NCI-H2196 (cell line): ENCODE results near the gene CADM2.

Source experiments
- DNase-seq: peaks from one replicate; lab custom pipeline; 2025; ENCODE audit not compliant: unreplicated experiment; lab: John Stamatoyannopoulos, UW

The CADM2 gene

DNA sequence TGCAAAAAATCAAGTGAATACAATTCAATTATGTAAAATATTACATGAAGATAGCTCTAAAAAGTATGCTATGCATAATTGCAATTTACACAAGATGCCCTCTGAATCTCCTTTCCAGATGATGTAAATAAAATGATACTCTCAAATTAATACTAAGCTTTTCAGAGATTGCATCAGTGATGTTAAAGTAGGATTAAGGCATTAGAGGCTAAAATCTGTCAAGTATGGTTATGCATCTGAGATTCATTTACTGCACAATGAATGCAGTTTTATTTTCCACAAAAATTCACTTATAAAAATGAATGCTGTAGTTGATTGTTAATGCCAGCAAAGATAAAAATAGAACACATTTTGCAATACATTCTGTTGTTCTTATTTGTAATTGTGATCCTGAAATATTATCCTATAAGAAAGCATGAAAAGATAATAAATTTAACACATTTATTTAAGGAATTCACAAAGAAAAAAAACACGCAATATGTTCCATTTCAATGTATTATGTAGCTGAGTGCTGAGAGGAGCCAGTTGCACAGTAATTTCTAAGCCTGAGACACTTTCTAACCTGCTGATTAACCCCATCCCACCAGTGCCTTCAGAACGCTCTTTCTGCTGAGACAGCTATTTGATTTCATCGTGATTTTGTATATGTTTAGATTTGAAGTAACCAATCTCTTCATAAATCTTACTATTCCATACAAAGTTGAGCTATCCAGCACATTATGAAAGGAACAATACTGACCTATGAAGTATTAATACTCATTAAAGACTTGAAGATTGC, 224.4 kb downstream of the CADM2 start:
- DNase-seq: no peak

DNA sequence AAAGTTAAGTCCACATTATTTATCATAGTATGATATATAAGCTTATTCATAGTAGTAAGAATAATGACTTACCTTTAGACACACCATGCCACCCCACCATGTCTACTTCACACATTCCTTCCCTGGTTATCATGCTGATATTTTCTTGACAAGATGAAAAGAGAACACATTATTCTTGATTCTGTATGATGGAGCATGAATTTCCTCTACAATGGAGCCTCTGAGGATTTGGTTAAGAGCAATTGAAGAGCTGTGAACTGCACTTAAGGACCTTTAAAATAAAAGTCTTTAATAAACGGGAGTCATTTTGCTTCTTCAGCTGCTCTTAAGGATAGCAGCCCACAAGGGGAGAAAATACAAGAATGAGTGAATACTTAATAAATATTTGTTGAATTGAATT, 226.7 kb downstream of the CADM2 start:
- DNase-seq: no peak

DNA sequence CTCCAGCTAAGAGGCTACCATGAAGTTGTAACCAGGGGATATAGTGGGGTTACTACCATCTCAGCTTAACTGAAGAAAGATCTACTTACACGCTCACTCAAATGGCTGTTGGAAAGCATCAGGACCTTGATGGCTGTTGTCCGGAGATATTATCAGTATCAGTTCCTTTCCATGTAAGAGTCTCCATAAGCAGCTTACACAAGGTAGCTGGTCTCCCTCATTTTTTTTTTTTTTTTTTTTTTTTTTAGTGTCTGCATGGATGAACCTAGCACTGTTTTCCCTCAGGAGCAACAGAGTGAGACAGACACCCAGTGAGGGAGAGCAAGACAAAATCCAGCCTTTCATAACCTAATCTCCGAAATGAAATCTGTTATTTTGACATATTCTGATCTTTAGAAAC, 230.9 kb downstream of the CADM2 start:
- DNase-seq: no peak

DNA sequence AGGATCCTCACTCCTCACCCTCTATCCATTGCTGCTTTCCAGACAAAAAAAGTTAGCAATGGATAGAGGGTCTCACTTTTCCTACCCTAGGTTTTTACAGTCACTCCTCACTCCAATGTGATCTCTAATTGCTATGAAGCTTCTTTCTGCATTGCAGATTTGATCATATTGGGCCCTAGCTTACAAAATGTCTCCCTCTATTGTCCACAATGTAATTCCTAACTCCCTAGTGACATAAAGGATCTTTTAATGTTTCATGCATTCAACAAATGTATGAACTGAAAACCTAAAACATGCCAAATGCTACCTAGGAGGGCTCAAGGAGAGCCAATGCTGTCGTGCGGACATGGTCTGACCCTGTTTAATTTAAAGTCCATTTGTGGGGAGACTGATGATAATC, 234.8 kb downstream of the CADM2 start:
- no peak for DNase-seq

DNA sequence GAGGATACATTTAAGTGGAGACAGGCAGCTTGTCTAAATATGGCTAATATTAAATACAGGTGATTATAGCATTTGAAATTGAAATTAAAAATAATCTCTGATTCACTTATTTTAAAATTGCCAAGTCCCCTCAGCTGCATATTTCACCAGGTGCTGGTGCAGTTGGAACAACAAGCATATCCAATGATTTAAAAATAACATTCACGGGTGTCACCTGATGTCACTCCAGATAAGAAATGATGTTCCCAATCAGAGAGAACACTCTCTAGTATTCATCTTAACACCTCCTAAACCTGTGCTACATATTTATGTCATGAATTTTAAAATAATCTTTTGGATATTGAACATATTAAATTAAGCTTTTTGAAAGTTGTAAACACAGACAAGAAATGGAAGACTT, 249.9 kb downstream of the CADM2 start:
- DNase-seq: no peak

DNA sequence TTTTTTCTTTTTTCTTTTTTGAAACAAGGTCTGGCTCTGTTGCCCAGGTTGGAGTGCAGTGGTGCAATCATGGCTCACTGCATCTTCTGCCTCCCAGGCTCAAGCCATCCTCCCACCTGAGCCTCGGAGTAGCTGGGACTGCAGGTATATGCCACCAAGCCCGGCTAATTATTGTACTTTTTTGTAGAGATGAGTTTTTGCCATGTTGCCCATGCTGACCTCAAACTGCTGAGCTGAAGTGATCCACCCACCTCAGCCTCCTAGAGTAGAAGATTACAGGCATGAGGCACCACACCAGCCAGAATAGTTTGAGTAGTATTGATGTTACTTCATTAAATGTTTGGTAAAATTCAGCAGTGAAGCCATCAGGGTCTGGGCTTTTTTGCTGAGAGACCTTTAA, 251.8 kb downstream of the CADM2 start:
- no peak for DNase-seq

DNA sequence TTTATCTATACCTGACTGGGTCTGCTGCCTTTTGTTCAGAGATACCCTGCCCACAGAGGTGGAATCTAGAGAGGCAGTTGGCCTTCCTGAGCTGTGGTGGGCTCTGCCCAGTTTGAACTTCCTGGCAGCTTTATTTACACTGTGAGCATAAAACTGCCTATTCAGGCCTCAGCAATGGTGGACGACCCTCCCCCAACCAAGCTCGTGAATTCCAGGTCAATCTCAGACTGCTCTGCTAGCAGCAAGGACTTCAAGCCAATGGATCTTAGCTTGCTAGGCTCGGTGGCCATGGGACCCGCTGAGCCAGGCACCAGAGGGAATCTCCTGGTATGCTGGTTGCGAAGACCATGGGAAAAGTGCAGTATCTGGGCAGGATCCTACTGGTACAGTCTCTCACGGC, 270.2 kb downstream of the CADM2 start:
- no peak for DNase-seq

DNA sequence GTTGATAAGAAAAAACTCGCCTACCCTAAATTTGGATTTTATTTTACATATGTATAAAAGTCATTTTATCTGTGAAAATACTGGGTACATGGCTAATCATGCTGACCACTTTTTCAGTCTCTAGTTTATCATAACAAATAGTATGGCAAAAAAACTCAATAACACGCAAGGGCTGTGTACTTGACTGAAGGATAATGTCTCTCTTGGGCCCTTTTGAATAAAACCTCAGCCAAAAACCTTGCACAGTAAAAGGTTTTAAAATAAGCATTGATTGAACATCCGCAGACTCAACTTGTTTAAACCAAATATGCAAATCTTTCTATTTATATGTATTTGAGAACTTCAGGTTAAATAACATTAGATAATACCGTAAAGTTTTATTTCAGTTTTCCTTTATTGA, 285.3 kb downstream of the CADM2 start:
- no peak for DNase-seq

DNA sequence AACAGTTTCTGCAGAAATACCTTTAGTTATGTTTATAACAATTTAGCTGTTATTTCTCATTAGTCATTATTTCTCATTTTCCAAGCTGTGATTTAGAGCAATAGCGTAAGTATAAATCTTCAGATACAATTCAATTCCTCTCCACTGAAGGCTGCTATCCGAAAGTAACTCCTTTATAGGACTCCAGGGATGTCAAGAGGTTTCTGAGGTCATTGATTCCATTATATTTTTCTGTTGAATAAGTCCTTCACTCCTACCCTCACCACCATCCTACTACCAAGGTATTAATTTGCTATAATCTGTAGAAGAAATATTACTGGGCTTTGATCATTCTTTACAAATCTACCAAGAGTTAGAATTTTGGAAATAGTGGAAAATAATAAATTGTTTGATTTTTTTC, 285.7 kb downstream of the CADM2 start:
- DNase-seq: no peak

DNA sequence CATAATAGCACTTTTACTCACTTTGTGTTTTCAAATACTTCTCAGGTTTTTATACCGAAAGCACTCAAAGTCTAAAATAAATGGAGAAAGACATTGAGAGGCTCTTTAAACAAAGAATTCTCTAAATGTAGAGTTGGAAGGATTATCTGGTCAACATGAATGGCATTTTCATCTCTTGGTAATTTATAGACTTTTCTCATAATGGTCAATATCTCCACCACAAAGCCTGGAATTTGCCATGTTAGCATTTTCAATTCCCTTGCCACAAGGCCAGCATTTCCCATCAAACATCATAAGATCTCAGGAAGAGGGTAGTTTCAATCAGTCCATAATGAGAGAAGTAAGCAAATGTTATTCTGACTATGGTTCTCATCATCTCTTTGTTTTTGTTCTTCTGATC, 293.0 kb downstream of the CADM2 start:
- DNase-seq: no peak

DNA sequence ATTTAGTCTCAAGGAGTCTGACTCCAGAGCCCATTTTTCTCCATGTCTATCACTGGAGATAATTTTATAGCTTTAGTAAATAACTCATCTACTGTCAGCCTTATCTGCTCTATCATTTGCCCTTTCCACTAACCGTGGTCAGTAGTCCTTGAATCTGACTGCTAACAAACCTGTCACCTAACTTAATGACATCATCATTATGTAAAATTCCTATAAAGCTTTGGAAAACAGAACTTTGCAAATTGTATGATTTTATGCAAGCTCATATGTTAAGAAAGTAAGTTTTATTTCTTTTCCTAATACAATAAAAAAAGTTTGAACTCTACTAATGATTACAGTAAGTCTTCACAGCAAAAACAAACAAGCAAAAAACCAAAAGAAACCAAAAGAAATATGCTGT, 293.9 kb downstream of the CADM2 start:
- DNase-seq: no peak

DNA sequence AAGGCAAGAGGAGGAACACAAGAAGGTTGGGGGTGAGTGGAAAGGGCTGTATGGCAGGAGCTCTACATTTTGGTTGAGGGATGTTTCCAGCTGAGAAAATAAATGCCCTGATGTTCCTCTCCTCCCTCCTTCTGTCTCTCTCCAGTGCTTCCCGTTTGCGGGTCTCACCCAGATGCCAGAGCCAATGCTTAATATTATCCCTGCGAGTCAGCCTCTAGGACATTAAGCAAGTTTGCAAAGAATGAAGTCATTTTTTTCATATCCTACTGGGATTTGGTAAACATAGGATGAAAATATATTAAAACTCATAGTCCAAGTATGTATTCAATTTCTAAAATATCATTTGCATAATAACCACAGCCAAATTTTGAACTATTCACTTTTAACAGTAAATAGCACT, 295.9 kb downstream of the CADM2 start:
- no peak for DNase-seq

DNA sequence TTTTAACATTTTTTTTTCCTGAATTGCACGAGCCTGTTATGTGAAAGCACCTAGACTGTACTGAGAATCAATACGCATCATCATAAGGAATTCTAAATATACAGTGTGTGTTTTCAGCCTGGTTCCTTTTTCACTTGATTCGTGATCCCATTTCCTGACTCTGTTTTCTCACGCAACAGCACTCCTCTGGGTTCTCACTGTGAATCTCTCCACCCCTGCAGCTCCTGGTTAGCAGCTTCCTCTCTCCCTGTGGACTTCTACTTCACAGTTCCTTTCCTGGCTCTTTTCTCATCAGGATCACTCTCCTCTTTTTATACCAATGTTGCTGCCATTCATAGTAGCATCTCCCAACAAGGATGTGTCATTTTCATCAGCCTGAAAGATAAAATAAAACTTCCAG, 297.2 kb downstream of the CADM2 start:
- DNase-seq: no peak

DNA sequence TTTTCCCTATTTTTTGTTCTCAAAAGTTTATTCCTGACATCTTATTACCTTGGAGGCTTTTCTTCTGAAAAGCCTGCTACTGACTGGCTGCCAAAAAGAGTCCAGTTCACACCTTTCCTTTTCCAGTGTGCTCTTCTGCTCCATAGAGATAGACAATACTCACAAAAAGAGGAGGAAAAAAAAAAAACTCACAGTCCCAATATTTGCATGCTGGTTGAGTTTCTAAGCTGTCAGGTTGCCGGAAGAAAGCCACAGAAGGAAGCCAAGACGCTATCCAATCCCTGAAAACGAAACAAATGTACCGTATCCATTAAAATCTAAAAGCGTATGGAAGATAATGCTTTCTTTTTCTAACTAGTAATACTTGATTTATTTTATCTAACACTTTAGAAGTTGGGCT, 299.5 kb downstream of the CADM2 start:
- no peak for DNase-seq

DNA sequence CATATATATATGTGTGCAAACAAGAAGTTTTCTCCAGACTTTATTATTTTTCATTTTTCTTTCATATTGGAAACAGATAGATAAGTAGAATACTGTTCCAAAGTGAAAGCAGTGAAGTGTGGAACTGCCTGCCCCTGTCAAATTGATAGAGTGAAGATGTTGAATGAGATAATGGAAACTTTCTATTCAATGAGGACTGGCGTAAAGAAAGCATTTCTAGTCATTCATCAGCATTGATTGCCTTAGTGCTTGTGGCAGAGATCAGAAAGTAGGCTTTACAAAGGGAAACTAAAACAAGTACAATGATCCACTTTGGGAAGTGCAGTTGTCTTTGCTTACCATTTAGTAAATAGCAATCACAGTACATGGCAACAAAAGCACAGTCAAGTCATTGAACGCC, 300.0 kb downstream of the CADM2 start:
- DNase-seq: no peak

DNA sequence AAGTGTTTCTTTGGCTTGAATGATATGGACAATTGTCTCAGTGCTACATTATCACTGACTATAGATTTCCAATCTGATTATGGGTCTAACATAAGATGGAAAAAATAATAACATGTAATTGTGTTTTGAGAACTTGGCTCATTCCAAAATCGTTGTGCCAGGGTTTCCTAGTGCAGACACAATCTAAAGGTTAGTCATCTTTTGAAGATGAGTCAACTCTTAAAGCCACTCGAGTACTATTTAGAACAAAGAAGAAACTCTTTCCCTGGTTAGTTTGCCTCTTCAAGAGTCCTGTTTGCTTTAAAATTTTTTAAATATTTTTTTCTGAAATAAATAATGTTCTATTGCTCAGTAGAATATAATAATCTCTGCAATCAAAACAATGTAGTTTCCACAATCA, 301.0 kb downstream of the CADM2 start:
- no peak for DNase-seq

DNA sequence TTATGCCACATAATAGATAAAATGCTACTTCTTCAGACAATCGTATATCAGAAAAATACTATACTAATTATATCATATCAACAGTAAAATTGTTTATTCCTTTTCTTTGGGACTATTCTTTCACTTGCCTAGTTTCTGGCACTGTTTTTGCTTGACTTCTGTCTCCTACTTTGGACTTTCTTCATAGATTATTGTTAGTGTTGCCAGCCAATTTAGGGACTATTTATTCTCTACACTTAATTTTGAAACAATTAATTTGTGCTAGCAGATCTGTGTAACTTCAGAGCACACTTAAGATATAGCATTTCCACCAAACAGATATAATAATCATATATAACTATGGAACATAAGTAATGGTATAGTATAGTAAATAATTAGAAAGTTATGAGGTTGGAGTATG, 305.6 kb downstream of the CADM2 start:
- no peak for DNase-seq

DNA sequence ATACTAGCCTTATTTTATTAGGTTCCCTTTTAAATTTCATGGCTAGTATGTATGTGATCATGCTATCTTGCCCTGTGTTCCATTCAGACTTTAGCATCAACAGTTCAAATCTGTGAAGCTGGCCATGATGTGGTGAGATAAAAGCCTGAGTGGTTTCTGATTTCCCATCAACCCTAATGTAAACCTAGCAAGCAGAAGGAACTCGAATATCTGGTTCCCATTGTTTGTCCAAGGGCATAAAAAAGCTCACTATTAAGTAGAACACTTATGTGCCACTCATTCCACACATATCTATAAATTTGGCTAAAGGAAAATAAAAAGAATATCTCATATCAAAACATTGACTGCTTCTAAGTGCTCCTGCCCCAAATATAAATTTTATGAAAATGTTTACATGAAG, 311.7 kb downstream of the CADM2 start:
- DNase-seq: no peak

DNA sequence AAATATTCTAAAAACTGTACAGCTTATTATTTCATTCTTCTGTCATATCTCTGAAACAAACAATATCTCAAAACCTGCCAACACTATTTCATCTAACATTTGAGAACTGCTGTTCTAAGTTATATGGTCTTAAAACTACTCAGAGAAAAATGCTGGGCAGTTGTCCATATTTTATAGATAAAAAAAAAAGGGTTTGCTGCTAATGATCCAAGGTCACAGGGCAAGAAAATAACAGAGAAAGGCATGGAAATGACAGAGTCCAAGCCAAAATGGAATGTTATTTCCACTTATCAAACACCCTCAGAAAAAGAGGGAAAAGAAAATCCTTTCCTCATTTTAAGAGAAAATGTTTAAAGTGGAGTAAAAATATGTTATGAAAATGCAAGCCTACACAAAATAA, 313.1 kb downstream of the CADM2 start:
- DNase-seq: no peak

DNA sequence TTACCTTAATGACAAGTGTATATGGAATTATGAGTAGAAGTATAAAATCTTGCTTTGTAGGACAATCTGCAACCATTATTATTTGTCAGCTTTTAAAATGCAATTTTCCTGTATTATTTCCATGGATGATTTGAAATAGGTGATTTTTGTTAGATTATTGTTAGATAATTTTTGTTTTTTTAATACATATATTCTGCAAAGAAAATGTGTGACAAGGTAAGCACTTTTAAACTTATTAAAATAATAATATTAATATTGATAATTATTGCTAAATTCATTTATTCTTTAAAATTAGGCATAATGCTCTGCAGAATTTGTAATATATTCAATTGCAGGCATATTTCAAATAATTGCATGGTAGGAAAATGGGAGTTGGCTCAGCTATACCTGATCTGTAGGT, 329.5 kb downstream of the CADM2 start:
- DNase-seq: no peak

DNA sequence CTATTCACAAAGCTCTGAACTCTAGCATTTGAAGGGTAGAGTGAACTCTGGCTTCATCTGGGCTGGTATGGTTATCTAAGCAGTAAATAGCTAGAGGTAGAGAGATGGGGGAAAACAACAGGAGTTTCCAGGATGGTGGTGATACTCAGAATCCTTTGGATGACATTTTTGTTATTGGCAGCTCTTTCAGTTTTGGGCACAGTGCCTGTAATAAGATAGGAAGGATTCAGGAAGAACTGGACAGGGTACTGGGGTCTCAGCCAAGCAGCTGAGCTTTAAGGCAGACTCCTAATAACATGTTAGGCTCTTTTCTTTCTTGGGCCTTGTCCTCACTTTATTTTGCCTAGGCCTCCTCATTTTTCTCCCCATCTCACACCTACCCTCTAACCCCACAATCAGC, 338.5 kb downstream of the CADM2 start:
- no peak for DNase-seq

DNA sequence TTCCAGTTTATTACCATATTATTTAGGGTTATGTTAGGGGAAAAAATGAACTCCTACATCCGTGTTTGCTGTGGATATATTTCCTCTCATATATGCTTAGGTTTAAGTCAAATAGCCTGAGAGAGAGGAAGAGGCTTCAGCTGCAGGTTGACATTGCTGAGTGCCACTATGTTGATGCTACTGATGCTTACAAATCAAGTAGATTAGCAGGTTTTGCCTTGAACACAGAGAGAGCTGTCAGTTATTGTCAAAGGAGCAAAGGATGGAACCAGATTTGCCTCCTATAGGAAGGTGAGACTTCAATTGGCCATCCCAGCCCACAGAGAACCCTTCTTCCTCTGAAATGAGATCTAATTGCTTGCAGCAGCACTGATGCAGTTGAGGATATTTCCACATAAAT, 339.2 kb downstream of the CADM2 start:
- no peak for DNase-seq

DNA sequence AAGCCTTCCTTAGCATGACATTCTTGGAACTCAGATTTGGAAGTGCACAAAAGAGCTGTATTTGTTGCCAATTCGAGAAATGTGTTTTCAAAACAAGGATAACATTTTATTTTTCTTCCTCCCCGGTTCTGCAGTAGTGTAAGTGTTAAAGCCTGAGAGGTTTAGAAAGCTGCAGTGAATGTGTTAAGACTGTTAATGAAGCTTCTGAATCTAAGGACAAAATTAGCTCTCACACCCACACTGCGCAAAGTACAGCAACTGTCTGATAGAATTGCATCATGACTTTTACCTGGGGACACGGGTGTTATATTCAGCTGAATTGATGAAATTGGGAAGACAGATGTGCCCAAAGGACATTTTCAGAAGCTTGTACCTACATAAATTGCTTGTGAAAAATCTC, 344.4 kb downstream of the CADM2 start:
- DNase-seq: no peak
